GM21786 (cell line): Measurements from ENCODE around the gene RBM23.
"Not testable (repeated sequence)": the region's sequence is repeated elsewhere in the genome, so short reads cannot be mapped to it uniquely, and the experiment has no call there.

Experiments used
- ATAC-seq: cut with Tn5 transposase; IDR thresholded peaks from one replicate; pipeline ENCODE4 v1.9.1; 2021; ENCODE audit not compliant: unreplicated experiment

The RBM23 gene

DNA sequence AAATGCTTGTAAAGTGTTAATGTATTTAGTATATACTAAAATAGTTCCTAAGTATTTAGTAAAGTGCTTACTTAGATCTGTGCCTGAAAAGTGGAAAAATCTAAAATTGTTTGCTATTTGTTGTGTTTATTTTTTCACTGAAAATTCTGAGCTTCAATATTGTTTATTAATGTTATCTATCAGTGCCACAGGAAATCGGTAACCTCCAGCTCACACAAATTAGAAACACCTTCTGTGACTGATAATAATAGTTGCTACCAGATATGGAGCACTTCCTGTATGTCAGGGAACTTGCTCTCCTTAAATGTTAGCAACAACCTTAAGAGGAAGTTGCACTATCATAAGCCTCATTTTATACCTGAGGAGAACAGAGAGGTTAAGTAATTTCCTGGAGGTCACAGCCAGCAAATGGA lies 48.1 kb downstream of the RBM23 start:
- peak; percentile 44 for ATAC-seq

DNA sequence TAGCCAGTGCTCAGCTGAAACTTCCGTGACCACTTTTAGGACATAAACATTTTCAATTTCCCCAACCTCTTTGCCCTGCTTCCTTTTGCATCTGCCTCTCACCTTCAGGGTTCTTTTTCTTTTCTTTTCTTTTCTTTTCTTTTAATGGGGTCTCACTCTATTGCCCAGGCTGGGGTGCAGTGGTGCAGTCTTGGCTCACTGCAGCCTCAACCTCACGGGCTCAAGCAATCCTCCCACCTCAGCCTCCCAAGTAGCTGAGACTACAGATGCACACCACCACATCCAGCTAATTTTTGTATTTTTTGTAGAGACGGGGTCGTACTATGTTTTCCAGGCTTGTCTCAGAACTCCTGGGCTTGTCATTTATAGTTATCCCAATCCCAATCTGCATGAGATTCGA lies 52.1 kb downstream of the RBM23 start:
- ATAC-seq, result no peak

DNA sequence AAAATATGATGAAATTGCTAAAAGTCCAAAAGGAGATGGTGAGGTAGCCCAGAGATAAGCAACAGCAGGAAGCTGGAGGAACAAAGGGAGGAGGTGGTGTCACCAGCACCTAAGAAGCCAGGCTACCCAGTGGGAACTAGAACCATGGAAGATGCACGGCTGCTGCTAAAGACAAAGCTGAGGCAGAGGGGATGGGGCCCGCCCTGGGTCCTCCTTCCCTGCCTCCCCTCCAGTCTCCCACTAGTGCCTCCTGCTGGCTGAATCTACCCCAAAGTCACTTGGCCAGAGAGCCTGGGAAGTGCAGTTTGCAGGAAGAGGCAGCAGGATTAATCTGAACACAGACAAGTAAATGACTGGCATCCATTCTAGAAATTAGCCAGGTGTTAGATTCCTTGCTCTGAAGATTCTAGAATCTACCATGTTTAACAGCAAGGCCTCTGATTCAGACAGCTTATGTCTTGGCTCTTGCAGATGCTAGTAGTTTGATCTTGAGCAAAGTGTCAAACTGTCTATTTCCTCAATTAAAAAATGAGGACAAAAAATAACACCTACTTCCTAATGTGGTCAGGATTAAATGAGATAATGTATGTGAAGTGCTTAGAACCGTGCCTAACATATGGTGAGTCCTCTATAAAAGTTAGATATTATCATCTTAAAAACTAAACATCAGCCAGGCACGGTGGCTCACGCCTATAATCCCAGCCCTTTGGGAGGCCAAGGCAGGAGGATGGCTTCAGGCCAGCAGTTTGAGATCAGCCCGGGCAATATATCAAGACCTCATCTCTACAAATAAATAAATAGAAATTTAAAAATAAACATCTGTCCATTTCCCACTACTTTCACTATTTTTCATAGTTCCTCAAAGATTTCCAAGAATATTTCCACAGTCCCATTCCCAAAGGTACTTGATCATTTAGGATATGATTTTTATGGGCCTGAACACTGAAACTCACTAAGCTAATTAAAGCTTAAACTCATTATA lies 53.2 kb downstream of the RBM23 start:
- ATAC-seq, result no peak

DNA sequence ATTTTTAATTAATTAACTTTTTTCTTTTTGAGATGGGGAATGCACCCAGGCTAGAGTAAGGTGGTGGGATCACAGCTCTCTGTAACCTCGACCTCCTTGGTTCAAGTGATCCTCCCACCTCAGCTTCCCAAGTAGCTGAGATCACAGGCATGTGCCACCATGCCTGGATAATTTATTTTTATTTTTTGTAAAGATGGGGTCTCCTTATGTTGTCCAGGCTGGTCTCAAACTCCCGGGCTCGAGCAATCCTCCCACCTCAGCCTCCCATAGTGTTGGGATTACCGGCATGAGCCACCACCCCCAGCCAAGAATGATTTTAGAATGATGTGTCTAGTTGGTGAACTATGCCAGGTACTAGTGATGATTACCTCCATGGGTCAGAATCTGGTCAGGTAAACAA lies 54.0 kb downstream of the RBM23 start:
- ATAC-seq, result no peak

DNA sequence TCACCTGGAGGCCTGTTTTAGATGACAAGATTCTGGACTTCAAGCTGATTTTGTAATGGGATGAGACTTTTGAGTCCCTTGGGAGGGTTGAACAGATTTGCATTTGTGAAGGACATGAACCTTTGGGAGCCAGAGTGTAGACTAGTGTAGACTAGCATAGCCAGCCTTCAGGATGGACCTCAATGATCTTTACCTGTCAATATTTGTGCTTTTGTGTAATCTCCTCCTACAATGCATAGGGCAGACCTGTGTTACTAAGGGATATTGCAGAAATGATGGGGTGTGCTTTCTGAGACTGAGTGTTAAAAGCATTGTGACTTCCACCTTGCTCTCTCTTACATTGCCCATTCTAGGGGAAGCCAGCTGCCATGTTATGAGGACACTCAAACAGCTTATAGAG lies 57.3 kb downstream of the RBM23 start:
- no peak for ATAC-seq

DNA sequence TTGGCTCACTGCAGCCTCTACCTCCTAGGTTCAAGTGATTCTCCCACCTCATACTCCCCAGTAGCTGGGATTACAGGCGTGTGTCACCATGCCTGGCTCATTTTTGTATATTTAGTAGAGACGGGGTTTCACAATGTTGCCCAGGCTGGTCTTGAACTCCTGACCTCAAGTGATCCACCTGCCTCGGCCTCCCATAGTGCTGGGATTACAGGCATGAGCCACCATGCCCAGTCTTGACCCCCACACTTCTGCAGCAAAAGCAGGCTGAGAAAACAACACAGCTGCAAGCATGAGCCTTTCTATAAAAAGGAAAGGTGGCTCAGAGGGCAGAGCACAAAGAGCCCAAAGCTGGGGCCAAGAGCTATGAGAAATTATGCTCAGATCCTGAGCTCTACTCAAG lies 58.6 kb downstream of the RBM23 start:
- ATAC-seq, result not testable (repeated sequence)

DNA sequence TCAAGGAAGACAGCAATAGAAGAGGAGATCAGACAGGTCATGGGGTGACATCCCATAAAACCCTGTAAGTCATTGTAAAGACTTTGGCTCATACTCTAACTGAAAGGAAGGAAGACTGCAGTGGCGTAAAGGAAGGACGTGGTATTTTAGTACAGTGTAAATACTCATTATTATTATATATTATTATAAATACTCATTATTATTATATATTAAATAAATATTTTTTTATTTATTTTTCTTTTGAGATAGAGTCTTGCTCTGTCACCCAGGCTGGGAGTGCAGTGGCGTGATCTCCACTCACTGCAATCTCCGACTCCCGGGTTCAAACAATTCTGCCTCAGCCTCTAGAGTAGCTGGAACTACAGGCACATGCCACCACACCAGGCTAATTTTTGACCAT lies 62.5 kb downstream of the RBM23 start:
- ATAC-seq, result no peak

DNA sequence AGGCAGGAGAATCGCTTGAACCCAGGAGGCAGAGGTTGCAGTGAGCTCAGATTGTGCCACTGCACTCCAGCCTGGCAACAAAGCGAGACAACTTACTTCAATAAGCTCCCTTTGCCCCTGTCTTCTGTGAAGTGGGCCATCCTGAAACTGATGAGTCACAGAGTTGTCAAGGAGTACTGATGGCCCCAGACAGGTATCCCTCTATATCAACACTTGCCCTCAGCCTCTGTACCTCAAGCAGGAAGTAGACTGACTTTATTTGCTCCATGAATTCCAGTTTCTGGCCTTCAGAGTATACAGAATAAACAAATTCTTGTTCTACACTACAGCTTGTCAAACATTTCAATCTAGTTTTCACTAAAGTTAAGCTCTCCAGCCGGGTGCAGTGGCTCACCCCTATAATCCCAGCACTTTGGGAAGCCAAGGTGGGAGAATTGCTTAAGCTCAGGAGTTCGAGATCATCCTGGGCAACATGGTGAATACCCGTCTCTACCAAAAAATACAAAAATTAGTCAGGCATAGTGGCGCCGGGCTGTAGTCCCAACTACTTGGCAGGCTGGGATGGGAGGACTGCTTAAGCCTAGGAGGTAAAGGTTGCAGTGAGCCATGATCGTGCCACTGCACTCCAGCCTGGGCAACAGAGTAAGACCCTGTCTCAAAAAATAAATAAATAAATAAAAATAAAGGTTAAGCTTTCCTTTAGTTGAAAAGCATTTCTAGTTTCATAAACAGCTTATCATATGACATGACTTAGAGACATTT lies 63.8 kb downstream of the RBM23 start:
- ATAC-seq, result no peak

DNA sequence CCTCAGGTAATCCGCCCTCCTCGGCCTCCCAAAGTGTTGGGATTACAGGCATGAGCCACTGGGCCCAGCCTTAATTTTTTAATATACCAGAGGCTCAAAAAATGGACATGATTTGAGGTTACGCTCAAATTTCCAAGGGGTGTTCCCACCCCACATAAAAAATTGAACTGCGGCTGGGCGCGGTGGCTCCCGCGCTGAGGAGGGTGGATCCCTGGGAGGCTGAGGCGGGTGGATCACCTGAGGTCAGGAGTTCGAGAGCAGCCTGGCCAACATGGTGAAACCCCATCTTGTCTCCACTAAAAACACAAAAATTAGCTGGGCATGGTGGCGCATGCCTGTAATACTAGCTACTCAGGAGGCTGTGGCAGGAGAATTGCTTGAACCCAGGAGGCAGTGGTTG lies 64.7 kb downstream of the RBM23 start:
- not testable (repeated sequence) for ATAC-seq

DNA sequence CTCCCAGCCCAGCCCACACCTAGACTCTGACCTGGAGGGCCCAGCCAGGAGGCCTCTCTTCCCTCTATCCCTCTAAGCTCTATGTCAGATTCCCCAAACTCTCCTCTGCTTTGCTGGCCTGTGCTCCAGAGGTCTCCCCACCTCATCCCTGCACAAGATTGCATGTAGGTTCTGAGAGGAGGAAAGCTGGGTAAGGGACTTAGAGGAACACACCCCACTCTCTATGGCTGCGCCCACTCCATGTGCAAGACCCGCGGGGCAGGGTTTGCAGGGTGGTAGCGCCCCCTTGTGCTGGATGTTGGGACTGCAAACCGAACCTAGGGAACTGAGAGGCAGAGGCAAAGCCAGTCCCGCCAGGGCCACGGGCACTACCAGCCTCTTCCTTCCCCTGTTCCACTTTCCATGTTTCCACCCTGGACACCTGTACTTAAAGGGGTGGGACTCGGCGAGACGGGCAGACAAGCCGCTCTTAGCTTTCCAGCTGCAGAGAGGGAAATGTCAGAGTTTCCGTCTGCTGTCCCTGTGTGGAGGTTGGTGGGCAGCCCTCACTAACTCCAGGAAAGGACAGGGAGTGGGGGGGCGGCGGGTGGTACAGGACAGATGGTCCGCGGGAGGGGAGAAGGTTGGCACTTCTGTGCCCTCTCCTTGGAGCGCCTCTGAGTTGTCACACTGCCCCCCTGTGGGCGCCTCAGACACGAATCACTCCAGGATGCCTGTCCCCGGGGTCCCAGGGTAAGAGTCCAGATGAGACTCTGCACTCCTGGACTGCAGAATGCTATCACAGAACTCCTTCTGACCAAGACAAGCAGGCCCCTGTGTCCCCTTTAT lies 65.8 kb downstream of the RBM23 start:
- ATAC-seq, result peak; percentile 63

DNA sequence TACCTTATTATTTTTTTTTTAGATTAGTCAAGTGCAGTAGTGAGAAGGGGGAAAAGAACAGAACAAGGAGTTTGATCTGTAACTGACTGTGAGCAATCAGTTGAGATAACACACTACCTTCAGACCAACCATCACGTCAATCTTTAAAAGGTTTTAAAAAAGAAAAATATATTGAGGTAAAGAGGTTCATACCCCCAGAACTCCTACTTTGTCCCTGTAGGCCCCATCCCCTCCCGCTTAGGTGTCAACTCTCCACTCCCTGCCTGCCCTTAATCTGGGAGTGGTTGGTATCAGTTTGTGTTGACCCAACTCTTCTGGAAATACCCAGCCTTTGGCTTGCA lies 66.4 kb downstream of the RBM23 start:
- ATAC-seq, result no peak

DNA sequence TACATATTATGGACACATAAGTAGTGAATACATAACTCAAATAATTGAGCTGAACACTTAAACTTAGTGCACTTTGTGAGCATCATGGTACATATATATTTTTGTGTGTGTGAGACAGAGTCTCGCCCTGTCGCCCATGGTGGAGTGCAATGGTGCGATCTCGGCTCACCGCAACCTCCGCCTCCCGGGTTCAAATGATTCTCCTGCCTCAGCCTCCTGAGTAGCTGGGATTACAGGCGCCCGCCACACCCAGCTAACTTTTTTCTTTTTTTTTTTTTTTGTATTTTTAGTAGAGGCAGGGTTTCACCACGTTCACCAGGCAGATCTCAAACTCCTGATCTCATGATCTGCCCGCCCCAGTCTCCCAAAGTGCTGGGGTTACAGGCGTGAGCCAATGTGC lies 66.8 kb downstream of the RBM23 start:
- ATAC-seq, result not testable (repeated sequence)

DNA sequence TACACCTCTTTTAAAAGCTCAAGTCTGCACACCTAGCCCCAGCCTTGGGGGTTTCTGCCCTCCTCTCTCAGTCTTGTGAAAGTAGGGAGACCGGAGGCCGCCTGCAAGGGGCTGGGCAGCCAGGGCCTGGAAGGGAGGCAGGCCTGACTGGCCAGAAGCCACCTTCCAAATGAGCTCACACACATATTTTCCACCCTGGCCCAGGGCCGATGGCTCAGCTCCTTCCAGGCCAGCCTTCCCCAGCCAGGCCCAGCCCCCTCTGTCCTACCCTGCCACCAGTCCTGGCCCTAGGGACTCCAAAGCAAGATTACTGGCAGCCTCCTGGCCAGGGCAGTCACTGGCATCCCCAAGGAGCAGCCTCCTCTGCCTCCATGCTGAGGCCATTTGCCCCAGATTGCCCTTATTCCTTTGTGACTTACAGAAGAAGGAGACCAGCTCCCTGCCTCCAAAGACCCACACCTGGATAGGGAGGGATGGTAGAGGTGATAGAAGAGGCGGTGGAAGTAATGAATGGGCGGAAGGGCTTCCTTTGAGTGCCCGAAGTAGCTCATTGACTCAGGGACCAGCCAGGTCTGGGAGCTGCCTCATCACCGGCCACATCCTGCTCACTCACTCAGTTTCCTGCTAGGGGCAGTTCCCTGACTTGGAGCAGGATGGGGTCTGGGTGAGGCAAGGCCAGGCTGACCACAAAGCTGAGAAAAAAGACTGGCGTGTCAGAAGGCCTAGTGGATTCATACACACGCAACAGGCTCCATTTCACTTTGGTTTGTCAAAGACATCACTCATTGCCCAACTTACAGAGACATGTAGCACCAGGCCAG lies 67.8 kb downstream of the RBM23 start:
- no peak for ATAC-seq

DNA sequence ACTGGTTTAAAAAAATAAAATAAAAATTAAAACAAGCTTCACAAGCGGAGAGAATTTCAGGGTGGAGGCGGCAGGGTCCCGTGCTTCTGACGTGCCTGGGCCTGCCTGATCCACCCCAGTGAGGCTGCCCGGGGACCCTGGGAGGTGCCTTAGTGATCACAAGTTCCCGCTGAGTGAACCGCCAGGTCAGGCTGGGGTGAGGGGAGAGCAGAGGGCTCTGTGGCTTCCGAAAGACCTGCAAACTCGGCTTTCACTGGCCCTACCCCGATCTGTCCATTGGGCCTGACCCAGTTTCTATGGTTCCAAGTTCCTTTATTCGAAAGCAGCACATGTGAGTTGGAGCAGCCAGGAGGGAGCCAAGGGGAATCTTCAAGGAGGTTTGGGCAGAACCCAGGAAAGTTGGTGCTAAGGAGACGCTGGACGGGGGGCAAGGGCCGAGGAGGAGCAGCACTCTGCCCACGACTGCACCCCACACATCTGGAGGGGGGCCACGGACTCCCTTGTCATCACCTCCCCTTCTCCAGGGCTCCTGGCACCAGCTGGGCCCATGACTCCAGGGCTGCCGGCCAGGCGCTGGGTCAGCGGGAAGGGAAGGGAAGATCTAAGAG lies 69.6 kb downstream of the RBM23 start:
- no peak for ATAC-seq

DNA sequence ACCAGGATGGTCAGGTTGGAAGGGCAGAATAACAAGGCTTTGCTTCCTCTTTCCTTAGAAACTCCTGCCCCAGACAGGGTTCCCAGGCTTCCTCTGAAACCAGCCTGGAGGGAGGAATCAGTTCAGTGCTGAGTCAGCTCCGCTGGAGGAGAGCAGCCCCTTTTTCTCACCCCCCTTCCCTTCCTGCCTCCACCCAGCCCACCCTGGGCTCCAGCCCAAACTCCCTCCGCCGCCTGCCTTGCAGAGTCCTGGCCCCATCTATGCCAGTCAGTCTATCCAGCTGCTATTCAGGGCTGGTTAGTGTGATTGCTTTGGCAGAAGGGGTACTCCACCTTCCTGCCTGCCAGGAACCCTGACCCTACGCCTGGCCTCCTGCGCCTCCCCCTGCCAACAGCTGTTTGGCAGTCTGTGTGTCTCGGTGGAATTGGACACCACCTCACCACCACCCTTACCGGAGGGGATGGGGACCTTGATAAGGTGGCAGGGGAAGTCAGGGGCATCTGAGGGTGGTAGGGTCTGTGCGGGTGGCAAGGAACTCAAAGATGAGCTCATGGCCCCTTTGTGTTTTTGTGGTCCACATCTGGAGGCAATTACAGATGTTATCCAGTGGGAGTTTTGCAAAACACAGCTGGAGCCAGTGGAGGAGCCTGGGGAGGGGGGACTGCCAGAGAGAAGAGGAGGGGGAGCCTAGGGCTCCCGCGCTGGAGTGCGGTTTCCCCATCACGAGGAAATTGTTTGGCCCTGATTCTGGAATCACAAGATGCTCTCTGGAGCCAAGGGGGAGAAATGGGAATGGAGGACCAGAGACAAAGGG lies 70.4 kb downstream of the RBM23 start:
- ATAC-seq, result no peak

DNA sequence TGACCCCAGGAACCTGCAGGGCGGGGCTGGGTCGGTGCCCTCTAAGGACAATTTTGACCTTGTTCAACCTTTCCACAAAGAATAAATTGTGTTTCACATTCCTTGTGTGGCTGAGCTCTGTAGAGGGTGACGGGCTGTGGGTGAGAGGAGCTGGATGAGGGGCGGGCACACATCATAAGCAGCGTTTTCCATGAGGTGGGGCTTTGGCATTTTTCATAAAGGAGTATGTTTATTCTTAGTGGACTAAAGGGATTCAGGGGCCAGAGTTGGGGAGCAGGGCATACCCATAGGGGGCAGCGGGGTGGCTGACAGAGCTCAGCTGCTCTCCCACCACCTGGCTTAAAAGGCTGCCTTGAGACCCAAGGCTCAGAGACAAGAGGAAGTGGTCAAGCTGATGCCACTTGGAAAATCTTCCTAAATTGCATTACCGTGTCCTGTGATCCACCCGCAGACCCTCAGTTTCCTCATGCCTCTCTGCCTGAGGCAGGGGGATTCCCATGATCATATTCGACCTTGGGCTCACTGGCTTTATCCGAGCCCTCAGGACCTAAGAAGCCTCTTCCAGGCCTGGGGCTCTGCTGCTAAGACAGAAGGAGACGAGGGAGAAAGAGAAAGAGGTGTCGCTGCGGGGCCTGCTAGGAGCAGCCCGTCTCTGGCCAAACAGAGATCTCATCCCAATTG lies 71.1 kb downstream of the RBM23 start:
- no peak for ATAC-seq

DNA sequence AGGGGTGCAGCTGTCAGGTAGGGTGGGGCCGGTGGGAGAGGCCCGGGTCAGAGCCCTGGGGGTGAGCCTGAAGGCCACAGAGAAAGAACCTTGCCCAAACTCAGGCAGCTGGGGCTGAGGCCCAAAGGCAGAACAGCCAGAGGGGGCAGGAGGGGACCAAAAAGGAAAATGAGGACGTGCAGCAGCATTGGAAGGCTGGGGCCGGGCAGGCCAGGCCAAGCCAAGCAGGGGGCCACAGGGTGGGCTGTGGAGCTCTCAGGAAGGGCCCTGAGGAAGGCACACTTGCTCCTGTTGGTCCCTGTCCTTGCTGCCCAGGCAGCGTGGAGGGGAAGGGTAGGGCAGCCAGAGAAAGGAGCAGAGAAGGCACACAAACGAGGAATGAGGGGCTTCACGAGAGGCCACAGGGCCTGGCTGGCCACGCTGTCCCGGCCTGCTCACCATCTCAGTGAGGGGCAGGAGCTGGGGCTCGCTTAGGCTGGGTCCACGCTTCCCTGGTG lies 72.1 kb downstream of the RBM23 start:
- no peak for ATAC-seq

DNA sequence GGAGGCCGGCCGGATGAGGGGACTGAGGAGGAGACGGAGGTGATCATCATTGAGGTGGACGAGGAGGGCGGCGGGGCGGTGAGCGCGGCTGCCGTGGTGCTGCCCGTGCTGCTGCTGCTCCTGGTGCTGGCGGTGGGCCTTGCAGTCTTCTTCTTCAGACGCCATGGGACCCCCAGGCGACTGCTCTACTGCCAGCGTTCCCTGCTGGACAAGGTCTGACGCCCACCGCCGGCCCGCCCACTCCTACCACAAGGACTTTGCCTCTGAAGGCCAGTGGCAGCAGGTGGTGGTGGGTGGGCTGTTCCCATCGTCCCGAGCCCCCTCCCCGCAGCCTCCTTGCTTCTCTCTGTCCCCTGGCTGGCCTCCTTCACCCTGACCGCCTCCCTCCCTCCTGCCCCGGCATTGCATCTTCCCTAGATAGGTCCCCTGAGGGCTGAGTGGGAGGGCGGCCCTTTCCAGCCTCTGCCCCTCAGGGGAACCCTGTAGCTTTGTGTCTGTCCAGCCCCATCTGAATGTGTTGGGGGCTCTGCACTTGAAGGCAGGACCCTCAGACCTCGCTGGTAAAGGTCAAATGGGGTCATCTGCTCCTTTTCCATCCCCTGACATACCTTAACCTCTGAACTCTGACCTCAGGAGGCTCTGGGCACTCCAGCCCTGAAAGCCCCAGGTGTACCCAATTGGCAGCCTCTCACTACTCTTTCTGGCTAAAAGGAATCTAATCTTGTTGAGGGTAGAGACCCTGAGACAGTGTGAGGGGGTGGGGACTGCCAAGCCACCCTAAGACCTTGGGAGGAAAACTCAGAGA lies 72.9 kb downstream of the RBM23 start:
- ATAC-seq, result no peak
